Right cardiac atrium (tissue), 5 donors: Measurements from ENCODE around the gene MMS19. TPM values are rescaled to one million over a fixed set of nuclear protein-coding genes. Genes with fewer than 3 reads are reported as not detected.

ENCODE experiments used
- ATAC-seq, 2 donors: fragments of 200-7000 bp; cut with Tn5 transposase; one replicate each; pipeline versions ENCODE4 v1.8.0 to v1.9.1; 2020; ENCODE audit warnings: moderate library complexity in 2 of 2, mild to moderate bottlenecking in 1 of 2
- DNase-seq, 3 donors: peaks; one replicate each; pipeline ENCODE4 v3.0.0-alpha.2; 2020
- H3K27ac ChIP-seq: one replicate; pipeline ENCODE4 v1.5.1; 2013; ENCODE audit warnings: mild to moderate bottlenecking, low read length, control low read depth, moderate library complexity
- H3K27me3 ChIP-seq: one replicate; pipeline ENCODE4 v1.6.1; 2013; ENCODE audit not compliant: control insufficient read depth, insufficient read depth
- H3K4me1 ChIP-seq: one replicate; pipeline ENCODE4 v1.6.1; 2013; ENCODE audit warnings: low read length; ENCODE audit not compliant: control insufficient read depth, insufficient read depth
- H3K4me3 ChIP-seq: one replicate; pipeline ENCODE4 v1.5.1; 2013; ENCODE audit warnings: low read length, control low read depth
- H3K9me3 ChIP-seq: one replicate; pipeline ENCODE4 v1.6.1; 2013; ENCODE audit warnings: low read length; ENCODE audit not compliant: control insufficient read depth
- WGBS: extraction: QIAGEN DNeasy Blood & Tissue Kit; methylation state at CpG from one replicate; pipeline ENCODE4 v1.1.7; 2013; 5-methylcytosine and 5-hydroxymethylcytosine counted together
- intact Hi-C, 4 donors: fragments of 100-400 bp; cut with DNase I; formaldehyde crosslinking; loops; one replicate each; pipeline versions ENCODE4 v1.11.0 to v1.14.0; 2022 to 2023
- polyA plus RNA-seq: library from polyadenylated mRNA; stranded (reverse); fragments of 200-250 nt; gene quantifications from one replicate; pipeline ENCODE4 v1.2.3, GENCODE V29; 2013
- total RNA-seq, 4 donors: library from RNA; stranded (reverse); fragmentation: NEBNext Ultra II Directional; extraction: Animal tissue kit (Norgen Biotek cat#: 25700); gene quantifications; one replicate each; pipeline ENCODE4 v1.2.1, GENCODE V29; 2021
- donor health status: healthy with polysubstance abuse.
- donor health status: DM: no; HTN: yes; CAD: no.
- donor health status: DM: no; HTN: no; CAD: no.
- donor health status: DM: no; HTN: yes; CAD: no; lungs with severe emphysema.
- donor health status: DM: yes; HTN: yes; CAD: no.

MMS19 gene
- total and polyA plus RNA-seq, 5 donors, result 32.8 to 40.0 (median 34.7) TPM

DNA sequence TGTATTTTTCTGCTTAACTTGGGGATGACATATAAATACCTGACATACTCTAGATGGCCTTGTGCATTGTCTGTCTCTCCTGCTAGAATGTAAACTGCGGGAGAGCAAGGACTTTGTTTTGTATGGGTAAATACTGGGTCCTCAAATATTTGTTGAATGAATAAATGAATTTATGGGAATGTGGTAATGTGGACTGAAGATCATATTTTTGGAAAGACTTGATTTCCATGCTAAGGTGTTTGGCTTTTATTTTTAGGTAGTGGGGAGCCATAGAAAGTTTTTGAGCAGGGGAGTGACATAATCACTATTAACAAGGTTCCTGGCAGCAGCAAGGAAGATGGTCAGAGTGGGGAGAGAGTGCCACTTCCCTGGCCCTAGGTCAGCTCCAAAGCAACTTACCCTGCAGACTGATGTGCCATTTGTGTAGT, 27.5 kb upstream of the MMS19 start:
- WGBS, result 100% methylated on average over 1 of the region's 1 CpG
- intact Hi-C loops, result no loop called here
- DNase-seq (no peak), ATAC-seq (no peak)
- H3K27me3 ChIP-seq, result no peaks in the 10 kb centered on the region
- no peak overlapping the region for H3K27ac ChIP-seq
- no peaks in the 10 kb centered on the region for H3K9me3 ChIP-seq
- H3K4me3 ChIP-seq, result no peak overlapping the region
- peaks cover 5% of the 10 kb centered on the region for H3K4me1 ChIP-seq

DNA sequence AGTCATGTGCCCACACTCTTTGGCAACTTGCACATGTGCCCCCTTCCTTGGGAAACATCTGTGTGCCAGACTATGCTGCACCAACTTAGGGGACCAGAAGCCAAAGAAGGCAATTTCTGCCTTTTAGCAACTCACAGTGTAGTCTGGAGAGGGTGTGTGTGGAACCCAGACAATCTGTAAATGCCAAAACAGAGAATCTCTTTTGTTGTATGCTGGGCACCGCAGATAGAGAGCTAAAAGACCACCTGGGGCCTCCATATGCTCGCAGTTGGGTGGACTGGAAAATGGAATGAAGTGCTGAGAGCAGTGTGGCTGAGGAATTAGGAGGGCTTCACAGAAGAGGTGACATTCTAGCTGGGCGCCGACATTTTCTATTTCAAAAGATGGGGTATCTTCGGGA, 26.9 kb upstream of the MMS19 start:
- DNase-seq (no peak), ATAC-seq (no peak)
- Histone ChIP-seq H3K27ac (no peak overlapping the region), H3K9me3 (no peaks in the 10 kb centered on the region), H3K27me3 (no peaks in the 10 kb centered on the region), H3K4me3 (no peak overlapping the region), H3K4me1 (peaks cover 5% of the 10 kb centered on the region)
- WGBS, result 96% methylated on average over 5 of the region's 5 CpGs
- intact Hi-C loops, result no loop called here

DNA sequence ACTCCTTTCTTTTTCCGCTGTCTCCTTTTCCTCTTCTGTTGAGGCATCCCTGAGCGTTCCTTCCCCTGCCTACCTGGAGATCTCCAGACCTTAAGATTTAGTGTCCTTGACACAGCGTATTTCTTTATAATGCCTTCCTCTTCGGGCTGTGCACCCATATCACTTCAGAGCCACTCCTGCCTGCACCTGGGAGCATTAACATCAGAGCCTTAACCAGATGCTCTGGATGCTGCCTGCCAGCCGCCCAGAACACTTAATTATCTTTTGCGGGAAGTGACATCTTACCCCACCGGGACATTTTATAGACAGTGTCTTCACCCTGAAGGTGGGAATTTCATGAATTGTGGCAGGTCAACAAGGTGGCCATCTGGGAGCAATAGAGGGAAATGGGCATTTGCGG, 24.7 kb upstream of the MMS19 start:
- Histone ChIP-seq H3K27me3 (no peaks in the 10 kb centered on the region), H3K4me1 (peaks cover 13% of the 10 kb centered on the region), H3K9me3 (no peaks in the 10 kb centered on the region), H3K27ac (no peak overlapping the region), H3K4me3 (no peak overlapping the region)
- DNase-seq (no peak), ATAC-seq (no peak)
- WGBS, result 91% methylated on average over 8 of the region's 8 CpGs
- intact Hi-C loops, result no loop called here

DNA sequence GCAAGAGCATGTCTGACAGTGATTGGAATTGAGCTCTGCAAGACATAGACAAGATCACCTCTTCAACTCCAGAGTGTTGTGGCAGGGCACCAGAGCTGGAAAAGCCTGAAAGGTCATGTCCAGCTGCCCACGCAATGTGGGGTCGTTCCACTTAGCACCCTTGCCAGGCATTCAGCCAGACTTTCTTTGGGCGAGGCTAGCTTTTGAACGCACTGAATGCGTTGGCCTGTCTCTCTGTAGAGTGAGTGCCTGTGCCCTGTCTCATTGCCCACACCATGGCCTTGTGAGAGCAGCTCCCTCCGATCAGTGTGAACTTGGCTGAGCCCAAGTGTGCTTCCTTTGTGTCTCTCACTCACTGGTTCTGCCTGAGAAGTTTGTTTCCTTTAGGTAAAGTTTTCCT, 23.8 kb upstream of the MMS19 start:
- ATAC-seq, result peak; percentile 33 to 58
- peak in 1 of 3 donors; percentile 35 for DNase-seq
- peaks cover 16% of the 10 kb centered on the region for H3K4me1 ChIP-seq

DNA sequence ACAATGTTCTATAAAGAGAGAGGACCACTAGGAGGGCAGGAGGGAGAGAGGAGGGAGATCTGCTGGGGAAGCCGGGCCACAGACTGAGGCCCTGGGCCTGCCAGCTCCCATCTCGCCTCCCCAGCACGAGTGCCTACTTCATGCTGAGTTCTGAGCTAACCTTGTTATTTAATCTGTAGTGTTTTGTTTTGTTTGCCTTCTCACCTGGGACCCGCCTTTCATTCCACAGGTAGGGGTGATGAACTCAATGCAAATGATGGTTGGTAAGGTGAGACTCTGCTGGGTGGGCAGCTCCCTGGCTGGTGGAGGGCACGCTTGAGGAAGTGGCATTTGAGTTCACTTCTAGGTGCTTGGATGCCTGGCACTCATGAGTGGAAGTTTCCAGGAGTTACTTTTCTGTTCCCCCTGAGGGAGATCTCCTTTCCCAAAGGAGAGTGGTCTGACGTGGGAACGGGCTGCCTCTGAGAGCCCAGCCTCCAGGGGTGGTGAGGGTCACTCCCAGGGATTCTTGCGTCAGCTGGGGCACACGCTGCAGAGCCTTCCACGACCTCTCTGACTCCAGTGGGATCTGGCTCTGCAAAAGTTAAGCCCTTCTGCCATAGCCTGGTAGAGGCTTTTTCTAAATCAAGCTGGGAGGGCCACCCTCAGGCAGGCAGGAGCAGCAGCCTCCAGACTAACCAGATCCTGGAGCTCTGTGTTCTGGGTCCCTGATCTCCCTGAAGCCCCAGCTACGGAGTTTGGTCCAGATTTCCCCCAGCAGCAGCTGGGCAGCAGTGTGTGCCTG, 22.9 kb upstream of the MMS19 start:
- ATAC-seq (no peak), DNase-seq (no peak)
- H3K27ac ChIP-seq, result no peak overlapping the region
- H3K27me3 ChIP-seq, result no peaks in the 10 kb centered on the region
- H3K4me3 ChIP-seq, result no peak overlapping the region
- H3K4me1 ChIP-seq, result peaks cover 16% of the 10 kb centered on the region
- WGBS, result 87% methylated on average over 11 of the region's 11 CpGs
- no peaks in the 10 kb centered on the region for H3K9me3 ChIP-seq
- intact Hi-C loops, result no loop called here

More for the DNA sequence above, 23.8 kb upstream of the MMS19 start:
- Histone ChIP-seq H3K27me3 (no peaks in the 10 kb centered on the region), H3K9me3 (no peaks in the 10 kb centered on the region), H3K4me3 (no peak overlapping the region), H3K27ac (peak overlapping the region; percentile 14)
- intact Hi-C loops, result no loop called here
- WGBS, result 56% methylated on average over 6 of the region's 6 CpGs

DNA sequence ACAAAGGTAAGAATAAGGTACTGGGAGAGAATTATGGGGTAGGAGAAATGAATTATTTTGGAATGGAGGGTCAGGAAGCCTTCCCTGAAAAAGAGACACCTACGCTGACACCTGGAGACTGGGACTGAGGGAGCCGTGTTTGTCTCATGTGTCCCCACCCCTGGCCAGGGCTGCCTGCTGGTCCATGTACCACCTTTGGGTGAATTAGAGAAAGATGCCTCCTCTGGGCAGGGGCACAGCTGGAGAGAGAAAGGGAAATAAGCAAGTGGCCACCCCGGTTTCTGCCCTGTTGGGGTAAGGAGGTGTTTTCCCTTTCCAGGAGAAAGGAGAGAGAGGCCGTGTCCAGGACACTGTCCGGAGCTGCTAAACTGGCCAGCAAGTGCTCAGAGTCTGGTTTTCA, 22.3 kb upstream of the MMS19 start:
- H3K27ac ChIP-seq, result no peak overlapping the region
- DNase-seq (no peak), ATAC-seq (no peak)
- no peaks in the 10 kb centered on the region for H3K27me3 ChIP-seq
- no peak overlapping the region for H3K4me3 ChIP-seq
- intact Hi-C loops, result no loop called here
- 88% methylated on average over 5 of the region's 5 CpGs for WGBS
- H3K9me3 ChIP-seq, result no peaks in the 10 kb centered on the region
- peaks cover 16% of the 10 kb centered on the region for H3K4me1 ChIP-seq

DNA sequence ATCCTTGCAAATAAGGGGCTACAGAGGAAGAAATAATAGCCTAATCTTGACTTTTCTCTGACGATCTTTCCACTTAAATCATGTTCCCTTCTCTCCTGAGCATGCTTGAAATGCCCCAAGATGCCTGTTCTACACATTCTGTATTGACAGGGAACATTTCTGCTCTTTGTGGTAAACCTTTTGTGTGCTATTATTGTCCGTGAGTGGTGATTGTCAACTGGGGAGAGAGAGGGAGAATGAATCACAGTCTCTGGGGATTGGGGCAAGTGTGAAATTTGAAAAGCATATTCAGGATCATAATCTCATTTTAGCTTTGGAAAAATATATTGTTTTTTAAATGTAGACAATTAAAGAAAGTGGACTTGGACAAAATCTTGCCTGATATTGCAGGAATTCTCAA, 21.1 kb upstream of the MMS19 start:
- Histone ChIP-seq H3K27me3 (no peaks in the 10 kb centered on the region), H3K27ac (no peak overlapping the region), H3K9me3 (no peaks in the 10 kb centered on the region), H3K4me1 (peaks cover 16% of the 10 kb centered on the region), H3K4me3 (no peak overlapping the region)
- ATAC-seq, result no peak
- no peak for DNase-seq
- WGBS, result 32% methylated on average over 2 of the region's 2 CpGs
- intact Hi-C loops, result no loop called here

DNA sequence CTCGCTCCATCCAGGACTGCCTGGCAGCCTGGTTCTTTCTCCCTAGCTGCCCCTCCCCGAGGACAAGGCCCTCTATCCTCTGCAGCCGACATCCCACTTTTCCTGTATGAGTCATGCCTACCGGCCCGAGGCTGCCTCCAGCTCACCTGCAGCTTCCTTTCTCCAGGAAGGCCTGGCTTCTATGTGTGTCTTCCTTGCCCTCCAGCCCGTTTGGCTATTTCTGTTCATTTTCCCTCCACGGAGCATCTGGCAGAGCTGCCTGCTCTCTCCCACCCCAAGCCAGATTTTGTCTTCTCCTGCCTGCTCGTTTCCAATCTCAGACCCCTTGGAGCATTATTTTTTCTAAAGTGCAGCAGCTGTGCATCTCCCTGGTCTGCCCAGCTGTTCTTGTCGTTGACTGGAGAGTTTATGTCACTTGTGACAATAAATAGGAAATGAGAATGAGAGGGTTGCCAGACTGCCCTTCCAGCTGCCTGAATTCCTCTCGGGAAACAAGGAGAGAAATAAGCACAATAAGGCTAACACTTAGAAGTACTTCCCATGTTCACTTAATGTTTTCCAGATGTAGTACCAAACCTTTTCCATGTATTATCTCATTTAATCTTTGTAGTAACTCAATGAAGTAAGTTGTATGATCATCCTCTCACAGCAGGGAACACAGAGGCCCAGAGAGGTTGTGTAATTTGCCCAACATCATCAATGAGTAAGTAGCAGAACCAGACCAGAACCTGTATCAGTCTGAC, 20.2 kb upstream of the MMS19 start:
- Histone ChIP-seq H3K27ac (no peak overlapping the region), H3K27me3 (no peaks in the 10 kb centered on the region), H3K4me3 (no peak overlapping the region), H3K4me1 (peaks cover 16% of the 10 kb centered on the region), H3K9me3 (no peaks in the 10 kb centered on the region)
- 25% methylated on average over 10 of the region's 10 CpGs for WGBS
- DNase-seq (no peak), ATAC-seq (no peak)
- intact Hi-C loops, result no loop called here

DNA sequence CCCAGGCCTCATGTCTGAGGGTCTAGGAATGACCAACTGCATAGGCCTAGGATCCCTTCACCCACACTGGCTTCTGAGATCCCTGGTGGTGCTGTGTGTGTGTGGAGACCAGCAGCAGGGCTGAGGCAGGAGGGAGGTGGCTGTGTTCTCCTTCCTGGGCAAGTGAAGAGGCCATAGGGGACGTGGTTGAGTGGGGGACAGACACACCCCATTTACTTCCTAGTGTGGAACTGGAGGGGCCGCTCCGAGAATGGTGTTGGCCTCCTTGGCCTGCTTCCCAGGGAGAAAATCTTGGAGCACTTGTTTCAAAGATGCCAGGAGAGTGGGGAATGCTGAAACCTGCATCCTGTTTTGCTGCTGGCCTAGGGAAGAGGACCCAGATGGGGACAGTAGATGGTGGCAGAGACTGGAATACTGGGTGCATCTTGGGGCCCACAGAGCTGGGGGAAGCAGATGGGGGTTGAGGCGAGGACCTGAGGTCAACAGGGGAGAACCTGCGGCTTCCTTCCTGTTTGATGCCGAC, 19.6 kb upstream of the MMS19 start:
- no peaks in the 10 kb centered on the region for H3K27me3 ChIP-seq
- no peaks in the 10 kb centered on the region for H3K9me3 ChIP-seq
- no peak overlapping the region for H3K4me3 ChIP-seq
- 57% methylated on average over 6 of the region's 6 CpGs for WGBS
- peak in 1 of 2 donors; percentile 5 for ATAC-seq
- intact Hi-C loops, result no loop called here
- DNase-seq, result no peak
- peaks cover 13% of the 10 kb centered on the region for H3K4me1 ChIP-seq
- H3K27ac ChIP-seq, result no peak overlapping the region

DNA sequence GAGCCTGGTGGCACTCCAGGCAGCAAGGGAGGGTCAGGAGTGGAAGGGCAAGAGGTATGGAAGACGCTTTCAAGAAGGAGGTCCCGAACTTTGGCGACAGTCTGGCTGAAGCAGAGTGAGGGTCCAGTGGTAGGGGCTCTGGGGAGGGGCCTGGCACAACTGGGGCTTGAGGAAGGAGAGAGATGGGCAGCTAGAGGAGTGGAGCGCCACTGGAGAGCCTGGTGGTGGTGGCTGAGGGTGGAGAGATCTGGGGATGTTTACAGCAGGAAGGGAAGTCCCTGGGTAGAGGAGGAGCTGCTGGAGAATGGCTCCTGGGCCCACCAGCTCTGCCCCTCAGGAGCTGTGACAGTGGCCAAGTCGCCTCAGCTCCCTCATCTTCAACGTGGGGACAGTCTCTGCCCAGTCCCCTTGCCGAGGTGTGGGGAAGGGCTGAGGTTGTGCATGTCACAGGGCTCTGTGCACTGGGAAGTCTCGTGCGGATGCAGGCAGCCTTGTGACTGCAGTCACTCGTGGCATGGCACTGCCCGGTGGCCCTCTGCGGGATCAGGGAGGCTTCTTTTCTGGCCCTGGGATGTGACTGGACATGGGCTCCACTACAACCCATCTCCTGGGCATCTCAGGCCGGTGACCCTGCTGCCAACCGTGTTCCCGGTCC, 19.0 kb upstream of the MMS19 start:
- no peak overlapping the region for H3K4me3 ChIP-seq
- peak in 1 of 2 donors; percentile 4 for ATAC-seq
- peaks cover 18% of the 10 kb centered on the region for H3K4me1 ChIP-seq
- no peak for DNase-seq
- no peaks in the 10 kb centered on the region for H3K27me3 ChIP-seq
- no peak overlapping the region for H3K27ac ChIP-seq
- H3K9me3 ChIP-seq, result no peaks in the 10 kb centered on the region
- 91% methylated on average over 15 of the region's 15 CpGs for WGBS
- intact Hi-C loops, result no loop called here
